K562 (cell line): ENCODE results near the gene TBC1D20. TPM values are rescaled to one million over a fixed set of nuclear protein-coding genes. Genes with fewer than 3 reads are reported as not detected.

Experiments
- ATAC-seq: fragments of 200-7000 bp; cut with Tn5 transposase; 3 replicates; pipeline ENCODE4 v1.9.1; 2020; ENCODE audit warnings: moderate library complexity
- BruUV-seq: library from RNA; stranded (reverse); fragments of 400-500 nt; replicated peaks from 2 replicates; lab custom pipeline; 2021; lab: Mats Ljungman, UMichigan
- CTCF ChIA-PET: fragments of 300-600 bp; formaldehyde crosslinking; extraction: SDS; loops from one replicate; lab custom pipeline; 2021; ENCODE audit warnings: low intra/inter-chr PET ratio; lab: Yijun Ruan, JAX
- POLR2A ChIA-PET: fragments of 300-600, 350-650 bp; sonication (Branson Sonifier 250); formaldehyde crosslinking; extraction: SDS; loops from one replicate; lab custom pipeline; 2021; ENCODE audit warnings: antibody characterized with exemption, inconsistent platforms; lab: Yijun Ruan, JAX
- DNase-seq, 4 experiments: peaks; one replicate each; pipeline versions ENCODE4 v3.0.0 to v3.0.0-alpha.2; 2011 to 2018; ENCODE audit warnings: low spot score in 3 of 4, mixed read lengths in 3 of 4; ENCODE audit errors: extremely low read depth in 1 of 4
- FAIRE-seq: peaks from 2 replicates; lab custom pipeline; 2011; peaks lifted over from hg19 to GRCh38; lab: Jason Lieb, UNC
- H2AFZ ChIP-seq: 2 replicates; pipeline ENCODE4 v1.6.0; 2011; ENCODE audit warnings: low read depth, low read length, control low read depth, inconsistent platforms
- H3K27ac ChIP-seq: fragments of 200-600 bp; 3 replicates; pipeline ENCODE4 v1.8.0; 2011; ENCODE audit warnings: low read depth, mild to moderate bottlenecking, control low read depth, inconsistent platforms, low read length, moderate library complexity, mixed read lengths; ENCODE audit errors: extremely low read depth
- H3K27me3 ChIP-seq, 2 experiments: fragments of 300-600 bp in 1 of 2; 2 replicates in 1 of 2; 3 replicates in 1 of 2; pipeline versions ENCODE4 v1.6.0 to v1.8.0; 2011; ENCODE audit warnings: inconsistent platforms in 2 of 2, low read length in 2 of 2, mild to moderate bottlenecking in 1 of 2, mixed read lengths in 1 of 2, moderate library complexity in 1 of 2; ENCODE audit not compliant: control insufficient read depth in 2 of 2, insufficient read depth in 2 of 2
- H3K36me3 ChIP-seq: fragments of 300-600 bp; 3 replicates; pipeline ENCODE4 v1.8.0; 2011; ENCODE audit warnings: mild to moderate bottlenecking, low read length, inconsistent platforms; ENCODE audit not compliant: control insufficient read depth, insufficient read depth
- H3K4me1 ChIP-seq, 2 experiments: fragments of 200-600 bp in 1 of 2; replicated peaks in 1 of 2; 2 replicates in 1 of 2; 3 replicates in 1 of 2; pipeline versions ENCODE4 v1.5.1 to v1.8.0; 2011; ENCODE audit warnings: inconsistent platforms in 2 of 2, low read length in 2 of 2, mild to moderate bottlenecking in 1 of 2, mixed read lengths in 1 of 2, moderate library complexity in 1 of 2; ENCODE audit not compliant: control insufficient read depth in 2 of 2, insufficient read depth in 2 of 2
- H3K4me2 ChIP-seq: 2 replicates; pipeline ENCODE4 v1.6.1; 2011; ENCODE audit warnings: low read length, control low read depth, inconsistent platforms, mixed read lengths; ENCODE audit not compliant: insufficient read depth
- H3K4me3 ChIP-seq: fragments of 200-600 bp; sonication (generic), shearing (Covaris generic); 2 replicates; pipeline ENCODE4 v1.5.1; 2016; ENCODE audit warnings: control low read depth, inconsistent platforms
- H3K79me2 ChIP-seq: fragments of 200-600 bp; 3 replicates; pipeline ENCODE4 v1.8.0; 2011; ENCODE audit warnings: low read length, inconsistent platforms; ENCODE audit not compliant: control insufficient read depth, insufficient read depth
- H3K9ac ChIP-seq, 2 experiments: 2 replicates each; pipeline versions ENCODE4 v1.6.0 to v1.6.1; 2011; ENCODE audit warnings: low read depth in 2 of 2, low read length in 2 of 2, control low read depth in 1 of 2, inconsistent platforms in 1 of 2, mild to moderate bottlenecking in 1 of 2, mixed read lengths in 1 of 2; ENCODE audit not compliant: insufficient read depth in 1 of 2
- H3K9me1 ChIP-seq: one replicate; pipeline ENCODE4 v1.6.0; 2011; ENCODE audit warnings: inconsistent platforms, mild to moderate bottlenecking, low read length, moderate library complexity; ENCODE audit not compliant: control insufficient read depth, insufficient read depth
- H3K9me3 ChIP-seq: replicated peaks from 2 replicates; pipeline ENCODE4 v1.5.1; 2011; ENCODE audit warnings: low read depth, low read length, inconsistent platforms; ENCODE audit not compliant: control insufficient read depth, insufficient read depth
- H4K20me1 ChIP-seq: replicated peaks from 2 replicates; pipeline ENCODE4 v1.6.1; 2011; ENCODE audit warnings: low read length, inconsistent platforms, mixed read lengths; ENCODE audit not compliant: control insufficient read depth, insufficient read depth
- BRCA1 ChIP-seq, 2 experiments: fragments of 450-650 bp in 1 of 2; sonication (generic) in 1 of 2; formaldehyde crosslinking in 1 of 2; IDR thresholded peaks; 2 replicates each; pipeline versions ENCODE4 v1.5.0 to v1.6.1; 2017 to 2020; ENCODE audit warnings: mild to moderate bottlenecking in 1 of 2, missing genetic modification reagents in 1 of 2
- NR2F6 ChIP-seq: fragments of 450-650 bp; formaldehyde crosslinking; IDR thresholded peaks from 2 replicates; pipeline ENCODE4 v1.4.0; 2020; ENCODE audit warnings: mild to moderate bottlenecking
- POLR2G ChIP-seq: fragments of 200-400 bp; formaldehyde crosslinking; IDR thresholded peaks from 2 replicates; pipeline ENCODE4 v1.6.1; 2017; ENCODE audit warnings: low read depth, mild to moderate bottlenecking, antibody characterized with exemption, low read length, moderate library complexity
- RBFOX2 ChIP-seq: fragments of 200-400 bp; formaldehyde crosslinking; IDR thresholded peaks from 2 replicates; pipeline ENCODE4 v1.6.1; 2017; ENCODE audit warnings: low read depth, mild to moderate bottlenecking, low read length, moderate library complexity
- WGBS: fragments of 100-300 bp; shearing (Covaris generic); methylation state at CpG from one replicate; pipeline ENCODE4 v1.1.6; 2016; ENCODE audit warnings: low coverage, mixed read lengths; ENCODE audit not compliant: insufficient coverage; ENCODE audit errors: missing lambda C conversion rate; 5-methylcytosine and 5-hydroxymethylcytosine counted together
- in situ Hi-C: fragments of 300-500 bp; cut with MboI; formaldehyde crosslinking; loops from 4 replicates; pipeline ENCODE4 v1.15.0; 2018; ENCODE audit warnings: inconsistent platforms, mixed read lengths
- intact Hi-C: fragments of 100-400 bp; cut with micrococcal nuclease; formaldehyde crosslinking; loops from 2 replicates; pipeline ENCODE4 v1.14.2; 2022
- polyA plus RNA-seq, 8 experiments: library from polyadenylated mRNA; depleted of rRNA in 4 of 8; stranded (reverse) in 5 of 8; unstranded in 3 of 8; fragments of >200 nt; fragmentation: Nextera tagmentation in 2 of 8; fragmentation: Illumina TruSeq in 1 of 8; extraction: Ambion mirVana in 2 of 8; extraction: Trizol in 1 of 8; gene quantifications; 2 replicates each; pipeline versions ENCODE4 v1.2.1 to v1.2.3, GENCODE V29; 2011 to 2014; ENCODE audit warnings: inconsistent platforms in 1 of 8, missing spikeins in 1 of 8
- total RNA-seq, 7 experiments: library from RNA; depleted of rRNA in 6 of 7; stranded (reverse); fragments of >200 nt in 6 of 7; fragmentation: Illumina TruSeq in 2 of 7; extraction: Trizol in 2 of 7; gene quantifications; 2 replicates each; pipeline versions ENCODE4 v1.2.1 to v1.2.3, GENCODE V29; 2011 to 2021; ENCODE audit warnings: low replicate concordance in 1 of 7

TBC1D20 gene
- total and polyA plus RNA-seq, 9 of the 15 experiments (the other 6 are each of a cell fraction or from before 2014, with no cell fraction given), result 7.0 to 25.3 (median 15.1) TPM

DNA sequence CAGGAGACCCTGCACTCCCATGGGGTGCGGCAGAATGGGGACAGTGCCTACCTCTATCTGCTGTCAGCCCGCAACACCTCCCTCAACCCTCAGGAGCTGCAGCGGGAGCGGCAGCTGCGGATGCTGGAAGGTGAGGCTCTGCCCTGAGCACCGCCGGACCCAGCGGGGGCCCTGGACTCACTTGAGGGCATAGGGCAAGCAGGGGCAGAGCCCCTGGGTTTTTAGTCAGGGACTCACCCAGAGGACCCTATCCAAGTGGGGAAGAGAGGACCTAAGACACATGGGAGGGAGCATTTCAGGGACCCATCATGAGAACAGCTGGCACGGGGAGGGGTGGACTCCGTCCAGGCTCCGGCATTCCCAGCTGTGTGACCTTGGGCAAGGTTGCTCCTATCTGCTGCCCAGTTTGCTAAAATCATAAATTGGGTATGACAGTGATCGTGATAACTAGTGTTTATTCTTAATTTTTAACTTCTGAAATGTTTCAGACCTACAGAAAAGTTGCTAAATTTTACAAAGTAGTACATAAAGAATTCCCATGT, 44.5 kb downstream of the TBC1D20 start:
- ChIA-PET POLR2A (no interaction called here), CTCF (no interaction called here)
- TF ChIP-seq NR2F6, result no peak
- TF ChIP-seq POLR2G, result 0 out of 2 replicates have a peak, but pooled peaks have one; percentile 30
- Histone ChIP-seq H3K9me3 (no peaks in the 10 kb centered on the region; the same call in 1 of the 2 replicates), H3K4me1 (peaks cover 11 to 35% of the 10 kb centered on the region in 2 experiments; a peak in 4 of 5 replicates), H3K27me3 (no peaks in the 10 kb centered on the region), H3K36me3 (peaks cover 23% of the 10 kb centered on the region; the same call in 2 of the 3 replicates), H3K79me2 (peaks cover 11% of the 10 kb centered on the region; the same call in 2 of the 3 replicates), H4K20me1 (no peaks in the 10 kb centered on the region), H3K4me2 (no peak overlapping the region), H2AFZ (no peak overlapping the region), H3K4me3 (no peak overlapping the region), H3K27ac (no peak overlapping the region), H3K9ac (no peak overlapping the region; a peak in 1 of 4 replicates), H3K9me1 (no peaks in the 10 kb centered on the region)
- intact Hi-C loops (no loop called here), in situ Hi-C loops (no loop called here)
- DNase-seq (no peak), FAIRE-seq (no peak), ATAC-seq (no peak)
- BruUV-seq, result no TSS peak
- WGBS, result 93% methylated on average over 7 of the region's 12 CpGs

DNA sequence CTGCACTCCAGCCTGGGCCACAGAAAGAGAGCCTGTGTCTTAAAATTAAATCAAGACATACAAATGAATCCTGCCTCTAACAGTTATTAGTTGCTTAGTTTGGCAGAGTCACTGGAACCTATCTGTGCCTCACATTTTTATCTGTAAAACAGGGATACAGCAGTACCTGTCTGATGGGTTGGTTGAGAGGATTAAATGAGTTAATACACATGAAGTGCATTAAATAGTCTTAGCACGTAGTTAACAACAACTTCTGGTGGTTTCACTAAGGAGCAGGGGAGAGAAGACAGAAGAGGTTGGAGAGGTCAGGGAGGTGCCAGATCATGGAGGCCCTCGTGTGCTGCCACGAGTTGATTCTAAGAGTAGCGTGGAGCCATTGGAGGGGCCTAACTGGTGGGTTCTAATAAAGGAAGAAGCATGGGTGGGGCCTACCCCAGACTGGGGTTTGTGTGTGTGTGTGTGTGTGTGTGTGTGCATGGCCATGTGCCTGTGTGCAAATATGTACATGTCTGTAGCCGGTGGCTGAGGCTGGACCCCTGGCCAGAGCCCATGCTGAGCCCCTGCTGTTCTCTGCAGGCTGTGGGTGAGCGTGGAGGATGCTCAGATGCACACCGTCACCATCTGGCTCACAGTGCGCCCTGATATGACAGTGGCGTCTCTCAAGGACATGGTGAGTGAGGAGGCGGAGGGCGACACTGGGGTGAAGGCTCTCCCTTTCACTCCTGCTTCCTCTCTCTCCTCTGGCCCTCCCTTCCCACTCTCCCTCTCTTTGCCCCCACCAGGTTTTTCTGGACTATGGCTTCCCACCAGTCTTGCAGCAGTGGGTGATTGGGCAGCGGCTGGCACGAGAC, 45.2 kb downstream of the TBC1D20 start:
- no TSS peak for BruUV-seq
- ChIA-PET POLR2A (no interaction called here), CTCF (no interaction called here)
- Histone ChIP-seq H3K36me3 (peaks cover 28% of the 10 kb centered on the region; the same call in 2 of the 3 replicates), H3K27me3 (no peaks in the 10 kb centered on the region), H3K9me1 (no peaks in the 10 kb centered on the region), H3K27ac (peak overlapping the region; percentile 30; the same call in 1 of the 3 replicates), H3K9me3 (no peaks in the 10 kb centered on the region; the same call in 1 of the 2 replicates), H4K20me1 (no peaks in the 10 kb centered on the region), H3K4me2 (no peak overlapping the region), H3K4me3 (no peak overlapping the region), H3K79me2 (peaks cover 11% of the 10 kb centered on the region; the same call in 2 of the 3 replicates), H2AFZ (no peak overlapping the region), H3K4me1 (peaks cover 11 to 35% of the 10 kb centered on the region in 2 experiments; a peak in 4 of 5 replicates), H3K9ac (no peak overlapping the region; a peak in 1 of 4 replicates)
- 71% methylated on average over 7 of the region's 13 CpGs for WGBS
- FAIRE-seq (no peak), ATAC-seq (no peak), DNase-seq (no peak)
- TF ChIP-seq BRCA1 (IDR thresholded peaks at IDR 0.05), result no peak
- TF ChIP-seq BRCA1 (CRISPR knock-in tag; IDR thresholded peaks at IDR 0.05), result no peak
- TF ChIP-seq RBFOX2, result 0 out of 2 replicates have a peak, but pooled peaks have one; percentile 26
- intact Hi-C loops, result no loop called here
- in situ Hi-C loops, result no loop called here
